H1 (cell line): ENCODE data around the gene CTNND2. TPM values are rescaled to one million over a fixed set of nuclear protein-coding genes. Genes with fewer than 3 reads are reported as not detected.

Experiments
- CTCF ChIA-PET: fragments of 300-600 bp; sonication (Branson Sonifier 250); formaldehyde crosslinking; loops from one replicate; lab custom pipeline; 2021; ENCODE audit not compliant: partially characterized antibody; lab: Charles Lee
- POLR2A ChIA-PET: fragments of 300-600 bp; sonication (Branson Sonifier 250); formaldehyde crosslinking; loops from one replicate; lab custom pipeline; 2021; ENCODE audit warnings: inconsistent platforms; ENCODE audit not compliant: partially characterized antibody; lab: Charles Lee
- DNase-seq, 2 experiments: peaks; one replicate each; pipeline versions ENCODE4 v3.0.0 to v3.0.0-alpha.2; 2010 to 2022; ENCODE audit warnings: low spot score in 2 of 2, low read depth in 1 of 2, mixed read lengths in 1 of 2
- FAIRE-seq: peaks from 2 replicates; lab custom pipeline; 2011; peaks lifted over from hg19 to GRCh38; lab: Jason Lieb, UNC
- H2AFZ ChIP-seq: 2 replicates; pipeline ENCODE4 v1.8.1; 2012; ENCODE audit warnings: low read length, inconsistent platforms
- H2AK5ac ChIP-seq: 2 replicates; pipeline ENCODE4 v1.6.1; 2013; ENCODE audit warnings: low read depth, low read length
- H2BK120ac ChIP-seq: replicated peaks from 2 replicates; pipeline ENCODE3; 2013; ENCODE audit warnings: low read depth, low read length, inconsistent platforms
- H2BK12ac ChIP-seq: 2 replicates; pipeline ENCODE4 v1.6.1; 2013; ENCODE audit warnings: low read depth, low read length
- H2BK15ac ChIP-seq: 2 replicates; pipeline ENCODE4 v1.6.1; 2013; ENCODE audit warnings: low read length
- H2BK20ac ChIP-seq: 2 replicates; pipeline ENCODE4 v1.6.1; 2013; ENCODE audit warnings: low read length
- H2BK5ac ChIP-seq: 2 replicates; pipeline ENCODE4 v1.6.1; 2013; ENCODE audit warnings: low read depth, low read length
- H3K14ac ChIP-seq: 2 replicates; pipeline ENCODE4 v1.6.1; 2013; ENCODE audit warnings: inconsistent platforms; ENCODE audit not compliant: insufficient read length
- H3K18ac ChIP-seq: 2 replicates; pipeline ENCODE4 v1.6.1; 2013; ENCODE audit warnings: low read length; ENCODE audit errors: extremely low read depth
- H3K23ac ChIP-seq: 2 replicates; pipeline ENCODE4 v1.6.1; 2013; ENCODE audit warnings: inconsistent platforms; ENCODE audit not compliant: insufficient read length
- H3K23me2 ChIP-seq: 2 replicates; pipeline ENCODE4 v1.6.1; 2013; ENCODE audit warnings: low read depth, low read length
- H3K27ac ChIP-seq: 2 replicates; pipeline ENCODE4 v1.6.1; 2011; ENCODE audit warnings: low read depth, low read length, inconsistent platforms
- H3K27me3 ChIP-seq, 4 experiments: replicated peaks in 1 of 4; 1 replicate in 1 of 4; 2 replicates in 3 of 4; pipeline versions ENCODE4 v1.6.1 to v1.8.1; 2011 to 2013; ENCODE audit warnings: low read length in 3 of 4, mild to moderate bottlenecking in 3 of 4, inconsistent platforms in 2 of 4, mixed read lengths in 2 of 4, moderate library complexity in 1 of 4; ENCODE audit not compliant: control insufficient read depth in 3 of 4, insufficient read depth in 3 of 4; ENCODE audit errors: extremely low read depth in 1 of 4
- H3K36me3 ChIP-seq, 4 experiments: 2 replicates each; pipeline versions ENCODE4 v1.6.1 to v1.8.1; 2011 to 2013; ENCODE audit warnings: mild to moderate bottlenecking in 4 of 4, low read length in 3 of 4, moderate library complexity in 2 of 4, control low read depth in 1 of 4, inconsistent platforms in 1 of 4; ENCODE audit not compliant: insufficient read depth in 4 of 4, control insufficient read depth in 2 of 4
- H3K4ac ChIP-seq: replicated peaks from 2 replicates; pipeline ENCODE3; 2013; ENCODE audit warnings: low read length, low read depth, mixed read lengths, inconsistent platforms; ENCODE audit not compliant: insufficient read length
- H3K4me1 ChIP-seq, 4 experiments: replicated peaks in 1 of 4; 1 replicate in 1 of 4; 2 replicates in 3 of 4; pipeline versions ENCODE4 v1.6.1 to v1.8.1; 2011 to 2013; ENCODE audit warnings: low read length in 3 of 4, inconsistent platforms in 2 of 4, mixed read lengths in 1 of 4; ENCODE audit not compliant: insufficient read depth in 4 of 4, control insufficient read depth in 3 of 4
- H3K4me2 ChIP-seq, 2 experiments: 2 replicates each; pipeline versions ENCODE4 v1.6.1 to v1.8.1; 2011 to 2013; ENCODE audit warnings: low read depth in 2 of 2, low read length in 2 of 2, control low read depth in 1 of 2, inconsistent platforms in 1 of 2, mild to moderate bottlenecking in 1 of 2; ENCODE audit not compliant: insufficient read depth in 1 of 2
- H3K4me3 ChIP-seq, 4 experiments: fragments of 200-600, 300-600 bp in 1 of 4; sonication (generic), shearing (Covaris generic), sonication (Bioruptor Twin) in 1 of 4; 2 replicates each; pipeline versions ENCODE4 v1.5.1 to v1.8.1; 2011 to 2016; ENCODE audit warnings: low read length in 4 of 4, low read depth in 3 of 4, control low read depth in 2 of 4, inconsistent platforms in 2 of 4, mild to moderate bottlenecking in 2 of 4, mixed read lengths in 1 of 4, moderate library complexity in 1 of 4; ENCODE audit not compliant: insufficient read depth in 2 of 4; ENCODE audit errors: extremely low read depth in 1 of 4
- H3K56ac ChIP-seq: replicated peaks from 2 replicates; pipeline ENCODE3; 2013; ENCODE audit warnings: low read depth, mild to moderate bottlenecking, mixed read lengths, low read length, inconsistent platforms; ENCODE audit not compliant: insufficient read length
- H3K79me1 ChIP-seq: 2 replicates; pipeline ENCODE4 v1.6.1; 2013; ENCODE audit warnings: low read depth, low read length, control low read depth
- H3K79me2 ChIP-seq, 2 experiments: 2 replicates each; pipeline versions ENCODE4 v1.6.1 to v1.8.1; 2012 to 2013; ENCODE audit warnings: low read length in 2 of 2, mild to moderate bottlenecking in 2 of 2, inconsistent platforms in 1 of 2; ENCODE audit not compliant: insufficient read depth in 2 of 2, control insufficient read depth in 1 of 2
- H3K9ac ChIP-seq, 4 experiments: replicated peaks in 1 of 4; 1 replicate in 1 of 4; 2 replicates in 3 of 4; pipeline versions ENCODE4 v1.6.1 to v1.8.1; 2011 to 2013; ENCODE audit warnings: low read depth in 3 of 4, low read length in 3 of 4, control low read depth in 2 of 4, mild to moderate bottlenecking in 2 of 4, moderate library complexity in 2 of 4, inconsistent platforms in 1 of 4; ENCODE audit errors: extremely low read depth in 1 of 4
- H3K9me3 ChIP-seq, 2 experiments: 2 replicates each; pipeline versions ENCODE4 v1.6.1 to v1.8.1; 2012 to 2013; ENCODE audit warnings: mild to moderate bottlenecking in 2 of 2, moderate library complexity in 2 of 2, control low read depth in 1 of 2, inconsistent platforms in 1 of 2, low read depth in 1 of 2, low read length in 1 of 2, mixed read lengths in 1 of 2; ENCODE audit not compliant: insufficient read depth in 2 of 2
- H4K20me1 ChIP-seq, 2 experiments: replicated peaks in 1 of 2; 2 replicates each; pipeline versions ENCODE3 to v1.8.1; 2011 to 2013; ENCODE audit warnings: inconsistent platforms in 2 of 2, low read length in 2 of 2, mild to moderate bottlenecking in 1 of 2; ENCODE audit not compliant: insufficient read depth in 2 of 2, control insufficient read depth in 1 of 2
- H4K5ac ChIP-seq: 2 replicates; pipeline ENCODE4 v1.6.1; 2013; ENCODE audit warnings: low read length, low read depth, mixed read lengths, inconsistent platforms; ENCODE audit not compliant: insufficient read length
- H4K8ac ChIP-seq: 2 replicates; pipeline ENCODE4 v1.8.0; 2013; ENCODE audit warnings: mild to moderate bottlenecking, moderate library complexity, low read length, inconsistent platforms; ENCODE audit not compliant: insufficient read depth; ENCODE audit errors: extremely low read depth
- H4K91ac ChIP-seq: replicated peaks from 2 replicates; pipeline ENCODE3; 2013; ENCODE audit warnings: low read length, mixed read lengths, inconsistent platforms; ENCODE audit not compliant: insufficient read length
- ASH2L ChIP-seq: fragments of 200-600, 300-600 bp; sonication (generic); IDR thresholded peaks from one replicate; pipeline ENCODE4 v1.7.1; 2017; ENCODE audit warnings: low read length
- CBX8 ChIP-seq: fragments of 300-800, 300-1000 bp; sonication (generic); IDR thresholded peaks from 2 replicates; pipeline ENCODE4 v1.7.1; 2016; ENCODE audit warnings: low read depth, low read length, borderline replicate concordance
- CREB1 ChIP-seq: IDR thresholded peaks from 2 replicates; pipeline ENCODE4 v1.6.1; 2012; ENCODE audit warnings: inconsistent platforms
- HDAC6 ChIP-seq: IDR thresholded peaks from one replicate; pipeline ENCODE4 v1.7.1; 2012; ENCODE audit warnings: low read depth, mild to moderate bottlenecking, inconsistent platforms, low read length, moderate library complexity
- KDM4A ChIP-seq: IDR thresholded peaks from one replicate; pipeline ENCODE4 v1.7.1; 2012; ENCODE audit warnings: low read depth, mild to moderate bottlenecking, moderate library complexity, low read length, inconsistent platforms; ENCODE audit not compliant: severe bottlenecking
- MAFK ChIP-seq: IDR thresholded peaks from 2 replicates; pipeline ENCODE4 v1.6.1; 2012; ENCODE audit warnings: low read depth, mild to moderate bottlenecking, improper control_type of control experiment, low read length
- NRF1 ChIP-seq: IDR thresholded peaks from 2 replicates; pipeline ENCODE4 v1.6.1; 2011; ENCODE audit warnings: mild to moderate bottlenecking, low read depth, low read length, improper control_type of control experiment
- POU5F1 ChIP-seq: IDR thresholded peaks from 2 replicates; pipeline ENCODE4 v1.6.1; 2011; ENCODE audit warnings: low read depth, mild to moderate bottlenecking, low read length, moderate library complexity
- SIN3A ChIP-seq, 2 experiments: IDR thresholded peaks in 1 of 2; conservative IDR thresholded peaks in 1 of 2; 2 replicates each; pipeline ENCODE4 v1.6.1; 2011 to 2012; ENCODE audit warnings: low read length in 2 of 2, improper control_type of control experiment in 1 of 2, low read depth in 1 of 2, mild to moderate bottlenecking in 1 of 2
- SIRT6 ChIP-seq: IDR thresholded peaks from one replicate; pipeline ENCODE4 v1.7.1; 2012; ENCODE audit warnings: low read length, inconsistent platforms
- SIX5 ChIP-seq: IDR thresholded peaks from 2 replicates; pipeline ENCODE4 v1.6.1; 2011; ENCODE audit warnings: mild to moderate bottlenecking, low read depth, low read length
- SP1 ChIP-seq: IDR thresholded peaks from 2 replicates; pipeline ENCODE4 v1.6.1; 2011; ENCODE audit warnings: low read depth, low read length
- TBP ChIP-seq: IDR thresholded peaks from 2 replicates; pipeline ENCODE4 v1.6.1; 2011; ENCODE audit warnings: low read depth, low read length, improper control_type of control experiment
- WGBS, 2 experiments: shearing (Covaris generic) in 1 of 2; methylation state at CpG; one replicate each; pipeline versions ENCODE4 v1.1.6 to v1.1.7; 2013 to 2015; ENCODE audit warnings: low lambda C conversion rate in 2 of 2, mixed read lengths in 2 of 2, inconsistent platforms in 1 of 2, low coverage in 1 of 2, missing lambda C conversion rate in 1 of 2; ENCODE audit not compliant: insufficient replicate concordance in 2 of 2, insufficient coverage in 1 of 2, insufficient read length in 1 of 2; ENCODE audit errors: extremely low coverage in 1 of 2, missing lambda C conversion rate in 1 of 2; 5-methylcytosine and 5-hydroxymethylcytosine counted together
- polyA plus RNA-seq, 7 experiments: library from polyadenylated mRNA; depleted of rRNA in 3 of 7; stranded (reverse) in 5 of 7; unstranded in 2 of 7; fragments of >200 nt in 5 of 7; fragments of 200-250 nt in 2 of 7; gene quantifications; 1 replicate in 5 of 7; 2 replicates in 1 of 7; 4 replicates in 1 of 7; pipeline versions ENCODE4 v1.2.1 to v1.2.3, GENCODE V29; 2011 to 2013; ENCODE audit warnings: missing spikeins in 2 of 7, mixed read lengths in 2 of 7
- total RNA-seq: library from RNA; stranded (reverse); fragmentation: NEBNext Ultra II Directional; extraction: Animal tissue kit (Norgen Biotek cat#: 25700); gene quantifications from 2 replicates; pipeline ENCODE4 v1.2.1, GENCODE V29; 2021
- TF ChIP-seq, protein P1 (sequence below): IDR thresholded peaks from 2 replicates; pipeline ENCODE4 v1.6.1; 2012; ENCODE audit warnings: inconsistent platforms
- TF ChIP-seq, protein P2 (sequence below): IDR thresholded peaks from 2 replicates; pipeline ENCODE4 v1.6.1; 2011; ENCODE audit warnings: low read depth, mild to moderate bottlenecking, low read length; ENCODE audit not compliant: insufficient read depth

CTNND2 gene
- total and polyA plus RNA-seq, 2 of the 8 experiments (the other 6 are each of a cell fraction or from before 2014, with no cell fraction given) = 7.4 to 14.2 TPM

GRCh38 chr5:11547140-11547539, 357.1 kb downstream of the CTNND2 start:
- Histone ChIP-seq H3K27ac (no peak overlapping the region), H3K4me3 (no peak overlapping the region), H3K18ac (no peak overlapping the region), H3K9me3 (no peaks in the 10 kb centered on the region), H3K27me3 (no peaks in the 10 kb centered on the region), H4K8ac (no peak overlapping the region), H4K5ac (no peak overlapping the region), H2AFZ (no peak overlapping the region), H3K4ac (no peak overlapping the region), H3K9ac (no peak overlapping the region), H3K4me2 (no peak overlapping the region), H2BK120ac (no peak overlapping the region), H2BK20ac (no peak overlapping the region), H3K14ac (no peak overlapping the region), H4K91ac (no peak overlapping the region), H3K79me1 (no peaks in the 10 kb centered on the region), H3K4me1 (no peaks in the 10 kb centered on the region), H2BK12ac (no peak overlapping the region), H3K36me3 (no peaks in the 10 kb centered on the region), H2BK15ac (no peak overlapping the region), H3K23ac (no peak overlapping the region), H2BK5ac (no peak overlapping the region), H3K23me2 (no peaks in the 10 kb centered on the region), H3K79me2 (no peaks in the 10 kb centered on the region), H2AK5ac (no peak overlapping the region), H4K20me1 (no peaks in the 10 kb centered on the region), H3K56ac (no peak overlapping the region)
- ChIA-PET CTCF (no interaction called here), POLR2A (no interaction called here)
- 100% methylated on average over 5 of the region's 5 CpGs; no CpG with 5 or more reads in 1 of the 2 experiments for WGBS, 2 experiments
- DNase-seq (no peak), FAIRE-seq (no peak)
- TF ChIP-seq MAFK = no peak
- TF ChIP-seq, protein P1, sequence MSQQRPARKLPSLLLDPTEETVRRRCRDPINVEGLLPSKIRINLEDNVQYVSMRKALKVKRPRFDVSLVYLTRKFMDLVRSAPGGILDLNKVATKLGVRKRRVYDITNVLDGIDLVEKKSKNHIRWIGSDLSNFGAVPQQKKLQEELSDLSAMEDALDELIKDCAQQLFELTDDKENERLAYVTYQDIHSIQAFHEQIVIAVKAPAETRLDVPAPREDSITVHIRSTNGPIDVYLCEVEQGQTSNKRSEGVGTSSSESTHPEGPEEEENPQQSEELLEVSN = no peak
- no peak for TF ChIP-seq TBP
- no peak for TF ChIP-seq SIN3A (conservative IDR thresholded peaks at IDR 0.05 in 1 of 2, IDR thresholded peaks at IDR 0.05 in 1 of 2; ENCODE audit: low read depth in 1 of 2, low read length in 2 of 2)
- TF ChIP-seq SIX5 = no peak
- no peak for TF ChIP-seq HDAC6
- TF ChIP-seq, protein P2, sequence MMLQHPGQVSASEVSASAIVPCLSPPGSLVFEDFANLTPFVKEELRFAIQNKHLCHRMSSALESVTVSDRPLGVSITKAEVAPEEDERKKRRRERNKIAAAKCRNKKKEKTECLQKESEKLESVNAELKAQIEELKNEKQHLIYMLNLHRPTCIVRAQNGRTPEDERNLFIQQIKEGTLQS = no peak
- TF ChIP-seq NRF1 = no peak
- TF ChIP-seq ASH2L = no peak
- TF ChIP-seq POU5F1 = no peak
- TF ChIP-seq CBX8 = no peak
- TF ChIP-seq KDM4A = no peak
- no peak for TF ChIP-seq SIRT6
- TF ChIP-seq SP1 = no peak
- TF ChIP-seq CREB1 = no peak
